GM21737 (cell line): Measurements from ENCODE around the gene UGT8.
"Not testable (repeated sequence)": the region's sequence is repeated elsewhere in the genome, so short reads cannot be mapped to it uniquely, and the experiment has no call there.

Experiments used
- ATAC-seq: cut with Tn5 transposase; IDR thresholded peaks from one replicate; pipeline ENCODE4 v1.9.1; 2021; ENCODE audit warnings: mild to moderate bottlenecking, moderate library complexity; ENCODE audit not compliant: unreplicated experiment

UGT8 gene

GRCh38 chr4:114601304-114602052 lies 2.9 kb downstream of the UGT8 start:
- peak; percentile 24 for ATAC-seq

- peak; percentile 92 for ATAC-seq
Measured at GRCh38 chr4:114603497-114603896, 4.9 kb downstream of the UGT8 start.

- ATAC-seq: no peak
Measured at GRCh38 chr4:114606245-114606644, 7.6 kb downstream of the UGT8 start.

GRCh38 chr4:114607056-114607455 lies 8.4 kb downstream of the UGT8 start:
- ATAC-seq: no peak

- no peak for ATAC-seq
Measured at GRCh38 chr4:114613560-114613959, 15.0 kb downstream of the UGT8 start.

GRCh38 chr4:114615435-114615834 lies 16.8 kb downstream of the UGT8 start:
- peak; percentile 50 for ATAC-seq

- not testable (repeated sequence) for ATAC-seq
Measured at GRCh38 chr4:114616036-114616435, 17.4 kb downstream of the UGT8 start.

- ATAC-seq: no peak
Measured at GRCh38 chr4:114626196-114626595, 27.6 kb downstream of the UGT8 start.

GRCh38 chr4:114636192-114636935 lies 37.8 kb downstream of the UGT8 start:
- ATAC-seq: no peak

GRCh38 chr4:114642173-114642780 lies 43.7 kb downstream of the UGT8 start:
- no peak for ATAC-seq

GRCh38 chr4:114649908-114650307 lies 51.3 kb downstream of the UGT8 start:
- no peak for ATAC-seq

GRCh38 chr4:114653675-114654074 lies 55.1 kb downstream of the UGT8 start:
- ATAC-seq: no peak

GRCh38 chr4:114654592-114654991 lies 56.0 kb downstream of the UGT8 start:
- ATAC-seq: no peak

- ATAC-seq: no peak
Measured at GRCh38 chr4:114658179-114658578, 59.6 kb downstream of the UGT8 start.

GRCh38 chr4:114658776-114659175 lies 60.2 kb downstream of the UGT8 start:
- no peak for ATAC-seq

- peak; percentile 95 for ATAC-seq
Measured at GRCh38 chr4:114659386-114660008, 60.9 kb downstream of the UGT8 start.

- no peak for ATAC-seq
Measured at GRCh38 chr4:114663083-114663482, 64.5 kb downstream of the UGT8 start.

GRCh38 chr4:114668577-114668976 lies 70.0 kb downstream of the UGT8 start:
- ATAC-seq: no peak

GRCh38 chr4:114670733-114671132 lies 72.1 kb downstream of the UGT8 start:
- not testable (repeated sequence) for ATAC-seq

- no peak for ATAC-seq
Measured at GRCh38 chr4:114673306-114673705, 74.7 kb downstream of the UGT8 start.

GRCh38 chr4:114674080-114674479 lies 75.5 kb downstream of the UGT8 start:
- ATAC-seq: no peak
